NT2/D1 (cell line): ENCODE data around the gene GSG1L.

Experiments used
- SUZ12 ChIP-seq: IDR thresholded peaks from 2 replicates; pipeline ENCODE4 v1.6.1; 2011; ENCODE audit not compliant: insufficient read length, insufficient read depth; ENCODE audit errors: extremely low read depth
- ZNF274 ChIP-seq: IDR thresholded peaks from 2 replicates; pipeline ENCODE4 v1.6.1; 2011; ENCODE audit warnings: mild to moderate bottlenecking, low read depth, low read length

GRCh38 chr16:27995378-27995777 is 68.1 kb downstream of the GSG1L start:
- TF ChIP-seq SUZ12 (no peak), ZNF274 (no peak)
